BE2C (cell line): Measurements from ENCODE around the gene UGT1A10.
"Not testable (repeated sequence)": the region's sequence is repeated elsewhere in the genome, so short reads cannot be mapped to it uniquely, and the experiment has no call there.

Experiments
- DNase-seq: peaks from one replicate; pipeline ENCODE4 v3.0.0-alpha.2; 2020
- H3K27me3 ChIP-seq: fragments of 250-450 bp; sonication (Bioruptor Pico); 2 replicates; pipeline ENCODE4 v1.5.1; 2020; ENCODE audit warnings: mild to moderate bottlenecking
- H3K36me3 ChIP-seq: fragments of 250-450 bp; sonication (Bioruptor Pico); 2 replicates; pipeline ENCODE4 v1.5.1; 2020; ENCODE audit warnings: mild to moderate bottlenecking
- H3K4me1 ChIP-seq: fragments of 250-450 bp; sonication (Bioruptor Pico); 2 replicates; pipeline ENCODE4 v1.5.1; 2020
- H3K4me3 ChIP-seq: 2 replicates; pipeline ENCODE4 v1.5.1; 2011; ENCODE audit warnings: low read depth, low read length
- H3K9me3 ChIP-seq: fragments of 250-450 bp; sonication (Bioruptor Pico); 2 replicates; pipeline ENCODE4 v1.5.1; 2020
- CTCF ChIP-seq: IDR thresholded peaks from 2 replicates; pipeline ENCODE4 v1.5.1; 2012; ENCODE audit warnings: mild to moderate bottlenecking, low read depth, low read length

Gene UGT1A10

GRCh38 chr2:233651430-233651829 lies 15.2 kb downstream of the UGT1A10 start:
- Histone ChIP-seq H3K36me3 (no peaks in the 10 kb centered on the region), H3K4me1 (no peaks in the 10 kb centered on the region), H3K9me3 (no peaks in the 10 kb centered on the region), H3K4me3 (no peak overlapping the region), H3K27me3 (no peaks in the 10 kb centered on the region; the same call in 1 of the 2 replicates)
- no peak for DNase-seq
- TF ChIP-seq CTCF = no peak

DNA sequence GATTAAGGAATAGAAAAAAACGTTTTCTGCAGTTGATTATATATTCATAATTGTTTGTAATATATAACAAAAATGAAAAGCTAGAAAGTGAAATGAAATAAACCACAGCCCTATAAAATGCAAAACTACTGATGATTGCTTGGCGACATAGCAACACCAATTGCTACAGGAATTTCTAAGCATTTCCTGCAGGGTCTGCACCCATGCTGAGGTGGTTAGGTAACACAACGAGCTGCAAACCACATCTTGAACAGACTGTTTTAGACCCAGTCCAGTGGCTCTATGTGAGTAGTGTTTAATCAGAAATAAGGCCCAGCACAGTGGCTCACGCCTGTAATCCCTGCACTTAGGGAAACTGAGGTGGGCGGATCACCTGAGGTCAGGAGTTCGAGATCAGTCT lies 18.3 kb downstream of the UGT1A10 start:
- DNase-seq = no peak
- no peaks in the 10 kb centered on the region for H3K4me1 ChIP-seq
- no peak for TF ChIP-seq CTCF
- no peaks in the 10 kb centered on the region for H3K9me3 ChIP-seq
- no peak overlapping the region for H3K4me3 ChIP-seq
- no peaks in the 10 kb centered on the region for H3K36me3 ChIP-seq
- peaks cover 8% of the 10 kb centered on the region; the same call in 1 of the 2 replicates for H3K27me3 ChIP-seq

- DNase-seq = no peak
- Histone ChIP-seq H3K9me3 (no peaks in the 10 kb centered on the region), H3K4me3 (no peak overlapping the region), H3K36me3 (no peaks in the 10 kb centered on the region), H3K27me3 (peaks cover 11% of the 10 kb centered on the region; the same call in 1 of the 2 replicates), H3K4me1 (no peaks in the 10 kb centered on the region)
- TF ChIP-seq CTCF = no peak
These were observed 18.8 kb downstream of the UGT1A10 start for GRCh38 chr2:233655043-233655442.

- not testable (repeated sequence) for DNase-seq, H3K9me3 ChIP-seq, H3K4me1 ChIP-seq, H3K4me3 ChIP-seq, H3K36me3 ChIP-seq
- peaks cover 11% of the 10 kb centered on the region; the same call in 1 of the 2 replicates for H3K27me3 ChIP-seq
These were observed 19.7 kb downstream of the UGT1A10 start for GRCh38 chr2:233655943-233656342.

DNA sequence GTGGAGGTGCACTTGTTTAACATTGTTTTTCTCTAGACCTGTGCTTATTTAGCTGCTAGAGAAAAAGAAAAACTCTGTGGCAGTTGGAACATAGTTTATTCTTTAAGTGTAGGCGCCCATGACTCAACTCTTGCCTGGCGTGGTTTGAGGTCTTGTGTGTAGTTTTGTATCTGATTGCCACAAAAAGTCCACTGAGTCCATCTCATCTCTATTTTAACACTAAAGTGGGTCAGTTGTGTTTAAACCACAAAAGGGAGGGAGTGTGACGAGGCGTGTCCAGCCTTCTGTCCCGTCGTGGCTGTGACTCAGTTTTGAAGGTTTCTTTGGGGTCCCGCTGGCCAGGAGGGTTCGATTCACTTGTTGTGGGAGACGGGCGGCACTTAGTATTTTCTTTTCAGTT lies 20.2 kb downstream of the UGT1A10 start:
- Histone ChIP-seq H3K36me3 (no peaks in the 10 kb centered on the region), H3K9me3 (no peaks in the 10 kb centered on the region), H3K4me1 (no peaks in the 10 kb centered on the region), H3K27me3 (peaks cover 11% of the 10 kb centered on the region; the same call in 1 of the 2 replicates), H3K4me3 (no peak overlapping the region)
- TF ChIP-seq CTCF = no peak
- no peak for DNase-seq

- Histone ChIP-seq H3K4me3 (no peak overlapping the region), H3K36me3 (no peaks in the 10 kb centered on the region), H3K9me3 (no peaks in the 10 kb centered on the region), H3K4me1 (no peaks in the 10 kb centered on the region), H3K27me3 (peaks cover 11% of the 10 kb centered on the region; the same call in 1 of the 2 replicates)
- DNase-seq = no peak
- TF ChIP-seq CTCF = no peak
These were observed 22.4 kb downstream of the UGT1A10 start for GRCh38 chr2:233658610-233659009.

DNA sequence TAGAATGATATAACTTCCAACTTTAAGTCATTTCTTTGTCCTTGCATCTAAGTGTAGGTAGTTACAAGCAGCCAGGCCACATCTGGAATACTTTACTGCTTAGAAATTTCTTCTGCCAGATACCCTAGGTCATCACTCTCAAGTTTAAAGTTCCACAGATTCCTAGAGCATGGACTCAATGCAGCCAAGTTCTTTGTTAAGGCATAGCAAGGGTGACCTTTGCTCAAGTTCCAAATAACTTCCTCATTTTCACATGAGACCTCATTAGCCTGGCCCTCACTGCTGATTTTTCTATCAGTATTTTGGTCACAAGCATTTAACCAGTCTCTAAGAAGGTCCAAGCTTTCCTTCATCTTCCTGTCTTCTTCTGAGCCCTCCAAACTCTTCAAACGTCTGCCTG lies 27.7 kb downstream of the UGT1A10 start:
- Histone ChIP-seq H3K4me3 (no peak overlapping the region), H3K9me3 (no peaks in the 10 kb centered on the region; the same call in 1 of the 2 replicates), H3K27me3 (peaks cover 6% of the 10 kb centered on the region; the same call in 1 of the 2 replicates), H3K36me3 (no peaks in the 10 kb centered on the region), H3K4me1 (no peaks in the 10 kb centered on the region)
- TF ChIP-seq CTCF = no peak
- DNase-seq = no peak
